ENCODE measurements around the gene ATP6V1E1. TPM values are rescaled to one million over a fixed set of nuclear protein-coding genes. Genes with fewer than 3 reads are reported as not detected.
"Not testable (repeated sequence)": the region's sequence is repeated elsewhere in the genome, so short reads cannot be mapped to it uniquely, and the experiment has no call there.

Gene ATP6V1E1
- total and polyA plus RNA-seq, 8 donors: 80.6 to 140 (median 95.1) TPM

DNA sequence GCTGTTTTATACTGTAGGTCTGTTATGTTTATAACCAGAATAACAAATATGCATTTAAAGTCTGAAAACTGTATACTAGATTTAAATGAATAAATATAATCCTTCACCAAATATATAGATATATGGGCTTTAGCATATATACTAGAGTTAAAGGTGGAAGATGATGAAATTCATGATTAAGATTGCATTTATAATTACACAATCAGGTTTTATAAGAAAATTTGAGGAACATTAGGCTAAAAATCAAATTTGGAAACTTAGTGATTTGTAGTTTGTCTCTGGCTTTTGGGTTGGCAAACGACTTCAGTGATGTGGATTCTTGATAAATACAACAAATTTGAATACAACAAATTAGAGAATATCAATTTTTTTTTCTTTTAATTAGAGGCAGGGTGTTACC is 20.0 kb upstream of the ATP6V1E1 start:
- TF ChIP-seq CTCF (IDR thresholded peaks at IDR 0.05): no peak
- Histone ChIP-seq H3K36me3 (no peaks in the 10 kb centered on the region), H3K9me3 (no peaks in the 10 kb centered on the region), H3K27ac (no peak overlapping the region), H3K4me1 (peaks cover 0 to 16% of the 10 kb centered on the region in 2 donors), H3K27me3 (no peaks in the 10 kb centered on the region), H3K4me3 (no peak overlapping the region)
- DNase-seq: no peak
- ATAC-seq: no peak
- intact Hi-C loops (cut with DNase I): loop anchor here in 1 of 2 donors (10.0 kb wide), 2 partner anchors 56 to 126 kb away; partner anchors contain the start of gene BID

DNA sequence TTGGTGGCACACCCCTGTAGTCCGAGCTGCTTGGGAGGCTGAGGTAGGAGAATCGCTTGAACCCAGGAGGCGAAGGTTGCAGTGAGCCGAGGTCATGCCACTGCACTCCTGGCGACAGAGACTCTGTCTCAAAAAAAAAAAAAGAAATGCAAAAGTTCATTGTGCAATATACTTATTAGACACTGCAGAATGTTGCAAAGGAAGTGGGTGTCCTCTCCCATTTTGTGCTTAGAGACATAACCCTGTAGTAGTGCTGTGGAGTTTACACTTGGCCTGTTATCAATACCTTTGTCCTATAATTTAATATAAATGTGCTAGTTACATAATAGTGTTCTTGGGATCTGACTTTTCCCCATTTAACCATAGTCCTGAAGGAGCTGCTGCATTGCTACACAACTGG is 19.4 kb upstream of the ATP6V1E1 start:
- Histone ChIP-seq H3K4me1 (peaks cover 0 to 19% of the 10 kb centered on the region in 2 donors), H3K36me3 (no peaks in the 10 kb centered on the region), H3K4me3 (no peak overlapping the region), H3K27me3 (no peaks in the 10 kb centered on the region), H3K9me3 (no peaks in the 10 kb centered on the region), H3K27ac (peak overlapping the region in 1 of 2 donors; percentile 23)
- DNase-seq (no peak), ATAC-seq (peak; percentile 24)
- intact Hi-C loops (cut with DNase I): loop anchor here in 1 of 2 donors (10.0 kb wide), 2 partner anchors 57 to 127 kb away; partner anchors contain the start of gene BID
- TF ChIP-seq CTCF (IDR thresholded peaks at IDR 0.05): no peak

DNA sequence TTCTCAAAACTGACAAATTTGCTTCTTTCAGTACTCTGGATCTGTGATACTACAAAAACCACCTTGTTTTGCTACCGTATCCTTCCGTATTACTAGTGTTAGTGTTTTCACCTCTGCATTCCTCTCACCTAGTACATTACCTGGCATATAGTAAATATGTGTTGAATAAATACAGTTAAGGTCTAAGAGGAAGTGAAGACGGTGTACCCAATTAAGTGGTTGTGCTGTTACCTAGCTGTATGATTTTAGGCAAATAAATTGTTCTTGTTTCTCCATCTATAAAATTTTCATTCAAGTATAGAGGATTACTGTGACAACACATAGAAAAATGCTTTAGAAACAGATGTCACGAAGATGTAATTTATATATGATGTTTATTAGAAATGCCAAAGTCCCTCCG is 18.9 kb upstream of the ATP6V1E1 start:
- peaks cover 0 to 24% of the 10 kb centered on the region in 2 donors for H3K4me1 ChIP-seq
- intact Hi-C loops (cut with DNase I): loop anchor here in 1 of 2 donors (10.0 kb wide), 2 partner anchors 57 to 127 kb away; partner anchors contain the start of gene BID
- peak overlapping the region in 1 of 2 donors; percentile 23 for H3K27ac ChIP-seq
- no peaks in the 10 kb centered on the region for H3K36me3 ChIP-seq
- ATAC-seq: no peak
- no peaks in the 10 kb centered on the region for H3K27me3 ChIP-seq
- H3K4me3 ChIP-seq: no peak overlapping the region
- TF ChIP-seq CTCF (IDR thresholded peaks at IDR 0.05): no peak
- DNase-seq: no peak
- H3K9me3 ChIP-seq: no peaks in the 10 kb centered on the region

GRCh38 chr22:17642357-17642756 is 13.8 kb upstream of the ATP6V1E1 start:
- H3K4me3 ChIP-seq, H3K9me3 ChIP-seq, ATAC-seq, H3K36me3 ChIP-seq, H3K27ac ChIP-seq, H3K27me3 ChIP-seq, DNase-seq: not testable (repeated sequence)
- H3K4me1 ChIP-seq: peaks cover 4 to 47% of the 10 kb centered on the region in 2 donors
- intact Hi-C loops (cut with DNase I): loop anchor here in 1 of 2 donors (10.0 kb wide), 2 partner anchors 62 to 132 kb away; partner anchors contain the start of gene BID

DNA sequence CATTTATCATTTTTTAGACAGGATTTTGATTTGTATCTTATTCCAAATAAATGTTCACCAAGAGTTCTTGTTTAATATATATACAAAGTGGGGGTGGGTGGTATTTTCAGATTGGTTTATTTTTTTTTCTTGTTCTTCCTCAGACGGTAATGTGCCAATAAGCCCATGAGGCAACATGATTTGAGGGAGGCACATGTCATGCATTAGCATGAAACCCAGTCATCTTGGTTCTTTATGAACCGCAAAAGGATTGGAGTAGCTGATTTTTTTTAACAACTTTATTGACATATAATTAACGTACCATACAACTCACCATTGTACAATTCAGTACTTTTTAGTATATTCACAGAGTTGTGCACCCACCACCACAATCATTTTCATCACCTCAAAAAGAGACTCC is 12.7 kb upstream of the ATP6V1E1 start:
- H3K27me3 ChIP-seq: no peaks in the 10 kb centered on the region
- H3K9me3 ChIP-seq: no peaks in the 10 kb centered on the region
- DNase-seq: no peak
- no peak overlapping the region for H3K4me3 ChIP-seq
- H3K4me1 ChIP-seq: peaks cover 4 to 50% of the 10 kb centered on the region in 2 donors
- TF ChIP-seq CTCF (IDR thresholded peaks at IDR 0.05): no peak
- no peaks in the 10 kb centered on the region for H3K36me3 ChIP-seq
- intact Hi-C loops (cut with DNase I): loop anchor here in 1 of 2 donors (10.0 kb wide), 2 partner anchors 64 to 134 kb away; partner anchors contain the start of gene BID
- H3K27ac ChIP-seq: no peak overlapping the region
- no peak for ATAC-seq

Data from left lung (tissue), 10 donors.